Neuronal stem cell (in vitro differentiated cells): ENCODE results near the gene VANGL1.

Experiments used
- DNase-seq: peaks from one replicate; pipeline ENCODE4 v3.0.0-alpha.2; 2013; ENCODE audit warnings: low spot score
- H2AFZ ChIP-seq: one replicate; pipeline ENCODE4 v1.6.1; 2013; ENCODE audit warnings: mild to moderate bottlenecking, low read length, inconsistent platforms
- H2AK5ac ChIP-seq: 2 replicates; pipeline ENCODE4 v1.6.1; 2013; ENCODE audit warnings: low read depth, mild to moderate bottlenecking, inconsistent platforms, low read length, moderate library complexity, mixed read lengths
- H2BK120ac ChIP-seq: 2 replicates; pipeline ENCODE4 v1.6.1; 2013; ENCODE audit warnings: low read depth, mild to moderate bottlenecking, inconsistent platforms, low read length, moderate library complexity, mixed read lengths
- H2BK12ac ChIP-seq: one replicate; pipeline ENCODE4 v1.6.1; 2013; ENCODE audit warnings: low read length, inconsistent platforms
- H2BK15ac ChIP-seq: 2 replicates; pipeline ENCODE4 v1.6.1; 2013; ENCODE audit warnings: mild to moderate bottlenecking, low read length, inconsistent platforms, mixed read lengths
- H2BK5ac ChIP-seq: one replicate; pipeline ENCODE4 v1.6.1; 2013; ENCODE audit warnings: inconsistent platforms, mild to moderate bottlenecking, low read length, moderate library complexity
- H3K14ac ChIP-seq: one replicate; pipeline ENCODE4 v1.6.1; 2013; ENCODE audit warnings: low read length, inconsistent platforms
- H3K18ac ChIP-seq: 2 replicates; pipeline ENCODE4 v1.6.1; 2013; ENCODE audit warnings: low read length, inconsistent platforms
- H3K23ac ChIP-seq: 2 replicates; pipeline ENCODE4 v1.6.1; 2013; ENCODE audit warnings: low read depth, mild to moderate bottlenecking, mixed read lengths, low read length, inconsistent platforms; ENCODE audit not compliant: poor library complexity
- H3K27ac ChIP-seq: replicated peaks from 3 replicates; pipeline ENCODE4 v1.5.1; 2013; ENCODE audit warnings: low read length, inconsistent platforms
- H3K27me3 ChIP-seq, 3 experiments: 2 replicates each; pipeline ENCODE4 v1.6.1; 2013; ENCODE audit warnings: low read length in 3 of 3, mild to moderate bottlenecking in 2 of 3, inconsistent platforms in 1 of 3, low read depth in 1 of 3, mixed read lengths in 1 of 3, moderate library complexity in 1 of 3; ENCODE audit not compliant: control insufficient read depth in 3 of 3, insufficient read depth in 3 of 3
- H3K36me3 ChIP-seq, 2 donors: replicated peaks in 1 of 2; 2 replicates each; pipeline ENCODE4 v1.6.1; 2013; ENCODE audit warnings: low read length in 2 of 2; ENCODE audit not compliant: control insufficient read depth in 2 of 2, insufficient read depth in 2 of 2
- H3K4ac ChIP-seq: 2 replicates; pipeline ENCODE4 v1.6.1; 2013; ENCODE audit warnings: inconsistent platforms, mild to moderate bottlenecking, low read length, moderate library complexity
- H3K4me1 ChIP-seq, 2 donors: 1 replicate in 1 of 2; 2 replicates in 1 of 2; pipeline ENCODE4 v1.6.1; 2013; ENCODE audit warnings: low read length in 2 of 2, low read depth in 1 of 2; ENCODE audit not compliant: control insufficient read depth in 2 of 2, insufficient read depth in 1 of 2
- H3K4me2 ChIP-seq: one replicate; pipeline ENCODE4 v1.6.1; 2013; ENCODE audit warnings: mild to moderate bottlenecking, low read length, inconsistent platforms; ENCODE audit not compliant: insufficient read depth, poor library complexity, severe bottlenecking
- H3K4me3 ChIP-seq, 2 donors: 2 replicates each; pipeline ENCODE4 v1.5.1; 2013; ENCODE audit warnings: low read length in 2 of 2, mild to moderate bottlenecking in 2 of 2, inconsistent platforms in 1 of 2, moderate library complexity in 1 of 2
- H3K79me1 ChIP-seq: one replicate; pipeline ENCODE4 v1.6.1; 2013; ENCODE audit warnings: low read depth, mild to moderate bottlenecking, inconsistent platforms, low read length, moderate library complexity
- H3K9ac ChIP-seq: one replicate; pipeline ENCODE4 v1.6.1; 2013; ENCODE audit warnings: mild to moderate bottlenecking, low read depth, low read length, inconsistent platforms; ENCODE audit not compliant: poor library complexity
- H3K9me3 ChIP-seq, 2 donors: replicated peaks in 1 of 2; 2 replicates each; pipeline versions ENCODE3 to v1.6.1; 2013; ENCODE audit warnings: low read length in 2 of 2, mild to moderate bottlenecking in 2 of 2, inconsistent platforms in 1 of 2, low read depth in 1 of 2, mixed read lengths in 1 of 2, moderate library complexity in 1 of 2; ENCODE audit not compliant: control insufficient read depth in 2 of 2, insufficient read depth in 1 of 2
- H4K8ac ChIP-seq: one replicate; pipeline ENCODE4 v1.6.1; 2013; ENCODE audit warnings: low read depth, mild to moderate bottlenecking, inconsistent platforms, low read length, moderate library complexity
- H4K91ac ChIP-seq: one replicate; pipeline ENCODE4 v1.6.1; 2013; ENCODE audit warnings: low read length, low read depth, mild to moderate bottlenecking, inconsistent platforms; ENCODE audit not compliant: poor library complexity
- WGBS, 2 donors: extraction: QIAGEN DNeasy Blood & Tissue Kit; methylation state at CpG; one replicate each; pipeline ENCODE4 v1.1.7; 2013; ENCODE audit warnings: missing lambda C conversion rate in 2 of 2, mixed read lengths in 1 of 2; ENCODE audit not compliant: insufficient read length in 2 of 2, insufficient replicate concordance in 1 of 2; ENCODE audit errors: extremely low coverage in 2 of 2; 5-methylcytosine and 5-hydroxymethylcytosine counted together

VANGL1 gene

DNA sequence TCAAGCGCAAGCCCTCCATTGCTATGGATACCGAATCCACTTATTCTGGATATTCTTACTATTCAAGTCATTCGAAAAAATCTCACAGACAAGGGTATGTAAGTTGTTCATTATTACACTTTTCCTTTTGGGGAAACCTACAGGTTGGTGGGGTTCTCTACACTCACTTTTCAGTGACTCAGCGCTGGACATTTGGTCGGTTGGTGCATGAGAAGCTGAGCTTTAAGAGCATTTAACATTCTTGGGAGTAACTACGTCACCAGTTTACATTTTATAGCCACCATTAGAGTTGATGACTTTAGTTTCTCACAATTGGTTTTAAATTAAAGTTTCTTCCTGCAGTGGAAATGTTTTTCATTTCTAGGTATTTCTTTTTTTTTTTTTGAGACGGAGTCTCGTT is 9.6 kb downstream of the VANGL1 start:
- H3K4me2 ChIP-seq = no peak overlapping the region
- no peak overlapping the region for H3K27ac ChIP-seq
- H3K4ac ChIP-seq = no peak overlapping the region
- H3K27me3 ChIP-seq = no peaks in the 10 kb centered on the region
- no peak overlapping the region for H4K91ac ChIP-seq
- H3K9ac ChIP-seq = no peak overlapping the region
- no peak overlapping the region for H3K23ac ChIP-seq
- no peak overlapping the region for H2AK5ac ChIP-seq
- no peak overlapping the region for H2AFZ ChIP-seq
- H2BK5ac ChIP-seq = no peak overlapping the region
- no peak overlapping the region for H2BK120ac ChIP-seq
- H3K18ac ChIP-seq = no peak overlapping the region
- H3K14ac ChIP-seq = no peak overlapping the region
- no peaks in the 10 kb centered on the region for H3K79me1 ChIP-seq
- H3K9me3 ChIP-seq = no peaks in the 10 kb centered on the region
- peaks cover 18 to 27% of the 10 kb centered on the region in 2 donors for H3K4me1 ChIP-seq
- H4K8ac ChIP-seq = no peak overlapping the region
- peaks cover 0 to 12% of the 10 kb centered on the region in 2 donors for H3K36me3 ChIP-seq
- no peak overlapping the region for H2BK15ac ChIP-seq
- WGBS, 2 donors = no CpG with 5 or more reads among the region's 8 CpGs
- no peak for DNase-seq
- no peak overlapping the region for H2BK12ac ChIP-seq
- no peak overlapping the region for H3K4me3 ChIP-seq

GRCh38 chr1:115652236-115652788 is 10.5 kb downstream of the VANGL1 start:
- no peak for DNase-seq

GRCh38 chr1:115654125-115654524 is 12.4 kb downstream of the VANGL1 start:
- no CpG with 5 or more reads among the region's 3 CpGs for WGBS, 2 donors

More at GRCh38 chr1:115652236-115652788, 10.5 kb downstream of the VANGL1 start:
- H2AFZ ChIP-seq = no peak overlapping the region
- no peak overlapping the region for H3K23ac ChIP-seq
- H3K79me1 ChIP-seq = no peaks in the 10 kb centered on the region
- H3K9me3 ChIP-seq = no peaks in the 10 kb centered on the region
- H2BK12ac ChIP-seq = no peak overlapping the region
- H2AK5ac ChIP-seq = no peak overlapping the region
- H2BK15ac ChIP-seq = no peak overlapping the region
- no peak overlapping the region for H3K4ac ChIP-seq
- H3K4me1 ChIP-seq = peaks cover 18 to 27% of the 10 kb centered on the region in 2 donors
- H3K27me3 ChIP-seq = no peaks in the 10 kb centered on the region
- H3K4me3 ChIP-seq = no peak overlapping the region
- peaks cover 0 to 12% of the 10 kb centered on the region in 2 donors for H3K36me3 ChIP-seq
- no peak overlapping the region for H4K91ac ChIP-seq
- H2BK5ac ChIP-seq = no peak overlapping the region
- no peak overlapping the region for H3K9ac ChIP-seq
- no peak overlapping the region for H3K4me2 ChIP-seq
- H4K8ac ChIP-seq = no peak overlapping the region
- H2BK120ac ChIP-seq = no peak overlapping the region
- no CpG with 5 or more reads among the region's 2 CpGs for WGBS, 2 donors
- H3K18ac ChIP-seq = no peak overlapping the region
- no peak overlapping the region for H3K27ac ChIP-seq
- no peak overlapping the region for H3K14ac ChIP-seq

GRCh38 chr1:115654663-115655305 is 13.0 kb downstream of the VANGL1 start:
- Histone ChIP-seq H3K14ac (no peak overlapping the region), H3K4ac (no peak overlapping the region), H3K27me3 (no peaks in the 10 kb centered on the region), H3K79me1 (no peaks in the 10 kb centered on the region), H2BK12ac (no peak overlapping the region), H3K18ac (no peak overlapping the region), H3K4me1 (peaks cover 16 to 22% of the 10 kb centered on the region in 2 donors), H3K4me2 (no peak overlapping the region), H2BK5ac (peak overlapping the region; percentile 33), H3K36me3 (peaks cover 0 to 21% of the 10 kb centered on the region in 2 donors), H3K4me3 (no peak overlapping the region), H3K9me3 (no peaks in the 10 kb centered on the region), H2AFZ (no peak overlapping the region), H4K91ac (no peak overlapping the region), H3K9ac (no peak overlapping the region), H3K23ac (no peak overlapping the region), H2BK120ac (no peak overlapping the region), H2BK15ac (no peak overlapping the region), H3K27ac (no peak overlapping the region), H4K8ac (no peak overlapping the region), H2AK5ac (no peak overlapping the region)
- WGBS, 2 donors = no CpG with 5 or more reads among the region's 14 CpGs
- DNase-seq = no peak

More at GRCh38 chr1:115654125-115654524, 12.4 kb downstream of the VANGL1 start:
- Histone ChIP-seq H3K4ac (no peak overlapping the region), H2AFZ (no peak overlapping the region), H3K27me3 (no peaks in the 10 kb centered on the region), H3K4me1 (peaks cover 18 to 25% of the 10 kb centered on the region in 2 donors), H2AK5ac (no peak overlapping the region), H3K9me3 (no peaks in the 10 kb centered on the region), H3K4me3 (no peak overlapping the region), H2BK15ac (no peak overlapping the region), H3K14ac (no peak overlapping the region), H2BK12ac (no peak overlapping the region), H3K36me3 (peaks cover 0 to 18% of the 10 kb centered on the region in 2 donors), H3K23ac (no peak overlapping the region), H3K9ac (no peak overlapping the region), H3K27ac (no peak overlapping the region), H3K79me1 (no peaks in the 10 kb centered on the region), H3K4me2 (no peak overlapping the region), H4K91ac (no peak overlapping the region), H2BK120ac (no peak overlapping the region), H4K8ac (no peak overlapping the region), H2BK5ac (no peak overlapping the region), H3K18ac (no peak overlapping the region)
- no peak for DNase-seq
